DLD1 (cell line): ENCODE results near the gene COL26A1.
"Not testable (repeated sequence)": the region's sequence is repeated elsewhere in the genome, so short reads cannot be mapped to it uniquely, and the experiment has no call there.

Source experiments
- in situ Hi-C: cut with HindIII; loops from 2 replicates; pipeline ENCODE4 v1.10.0; 2017; ENCODE audit warnings: low sequenced_read_pairs

The COL26A1 gene

GRCh38 chr7:101490439-101490838 lies 127.8 kb downstream of the COL26A1 start:
- in situ Hi-C loops: not testable (repeated sequence)

DNA sequence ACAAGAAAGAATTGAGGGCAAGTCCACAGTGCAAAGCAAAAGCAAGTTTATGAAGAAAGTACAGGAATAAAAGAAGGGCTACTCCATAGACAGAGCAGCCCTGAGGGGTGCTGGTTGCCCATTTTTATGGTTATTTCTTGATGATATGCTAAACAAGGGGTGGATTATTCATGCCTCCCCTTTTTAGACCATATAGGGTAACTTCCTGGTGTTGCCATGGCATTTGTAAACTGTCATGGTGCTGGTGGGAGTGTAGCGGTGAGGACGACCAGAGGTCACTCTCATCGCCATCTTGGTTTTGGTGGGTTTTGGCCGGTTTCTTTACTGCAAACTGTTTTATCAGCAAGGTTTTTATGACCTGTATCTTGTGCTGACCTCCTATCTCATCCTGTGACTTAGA lies 128.8 kb downstream of the COL26A1 start:
- in situ Hi-C loops: not testable (repeated sequence)

GRCh38 chr7:101494602-101495329 lies 132.1 kb downstream of the COL26A1 start:
- in situ Hi-C loops: no loop called here

GRCh38 chr7:101496017-101496416 lies 133.3 kb downstream of the COL26A1 start:
- in situ Hi-C loops: no loop called here

DNA sequence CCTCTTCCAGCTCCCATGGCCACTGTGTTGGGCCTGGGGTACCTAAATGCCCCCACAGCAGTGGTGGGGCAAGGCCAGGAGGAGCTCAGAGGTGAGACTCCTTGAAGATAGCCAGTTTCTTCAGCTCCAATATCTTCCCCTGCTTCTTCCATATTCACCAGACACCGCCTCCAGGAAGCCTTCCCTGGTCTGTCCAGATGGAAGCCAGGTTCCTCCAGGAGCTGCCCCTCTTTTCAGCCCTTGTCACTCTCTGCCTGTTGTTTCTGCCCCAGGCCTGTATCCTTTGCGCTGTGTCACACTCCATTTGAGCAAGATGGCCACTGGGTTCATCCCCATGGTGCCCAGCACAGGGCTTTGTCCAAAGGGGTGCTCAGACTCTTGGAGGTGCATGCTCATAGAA lies 138.7 kb downstream of the COL26A1 start:
- in situ Hi-C loops: no loop called here

- in situ Hi-C loops: no loop called here
Measured at GRCh38 chr7:101502466-101503098, 139.9 kb downstream of the COL26A1 start.

GRCh38 chr7:101505510-101505909 lies 142.8 kb downstream of the COL26A1 start:
- in situ Hi-C loops: not testable (repeated sequence)

- in situ Hi-C loops: no loop called here
Measured at GRCh38 chr7:101506531-101506930, 143.9 kb downstream of the COL26A1 start.

DNA sequence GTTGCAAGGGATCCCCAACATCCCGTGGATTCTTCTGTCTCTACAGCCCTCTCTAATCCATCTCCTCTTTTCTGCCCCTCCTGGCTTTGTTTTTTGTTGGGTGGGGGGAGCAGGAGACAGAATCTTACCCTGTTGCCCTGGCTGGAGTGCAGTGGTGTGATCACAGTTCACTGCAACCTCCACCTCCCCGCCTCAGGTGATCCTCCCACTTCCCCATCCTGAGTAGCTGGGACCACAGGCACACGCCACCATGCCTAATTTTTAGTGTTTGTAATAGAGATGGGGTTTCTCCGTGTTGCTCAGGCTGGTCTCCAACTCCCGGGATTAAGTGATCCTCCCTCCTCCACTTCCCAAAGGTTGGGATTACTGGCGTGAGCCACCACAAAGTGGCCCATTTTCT lies 144.7 kb downstream of the COL26A1 start:
- in situ Hi-C loops: no loop called here

DNA sequence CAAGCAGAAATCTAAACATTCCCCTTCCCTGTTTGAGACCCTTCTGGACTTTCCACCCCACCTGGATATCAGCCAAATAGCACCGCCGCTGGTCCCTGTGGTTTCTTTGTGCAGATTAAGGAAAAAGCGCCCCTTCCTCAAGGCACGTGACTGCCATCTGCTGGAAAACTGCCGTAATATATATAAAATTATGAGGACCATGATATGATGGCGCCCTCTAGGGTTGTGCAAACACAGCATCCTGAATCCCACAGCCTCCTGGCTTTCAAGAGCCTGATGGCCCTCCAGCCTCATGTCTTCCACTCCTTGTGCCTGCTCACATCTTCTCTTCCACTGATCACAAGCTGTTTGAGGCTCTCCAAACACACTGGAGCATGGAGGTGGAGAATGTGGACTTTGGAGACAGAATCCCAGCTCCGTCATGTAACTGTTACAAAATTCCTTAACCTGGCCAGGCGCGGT lies 145.1 kb downstream of the COL26A1 start:
- in situ Hi-C loops: no loop called here

- in situ Hi-C loops: no loop called here
Measured at GRCh38 chr7:101510297-101510696, 147.6 kb downstream of the COL26A1 start.

GRCh38 chr7:101511965-101512364 lies 149.3 kb downstream of the COL26A1 start:
- in situ Hi-C loops: no loop called here

GRCh38 chr7:101516851-101517250 lies 154.2 kb downstream of the COL26A1 start:
- in situ Hi-C loops: no loop called here

GRCh38 chr7:101517304-101517703 lies 154.6 kb downstream of the COL26A1 start:
- in situ Hi-C loops: no loop called here

DNA sequence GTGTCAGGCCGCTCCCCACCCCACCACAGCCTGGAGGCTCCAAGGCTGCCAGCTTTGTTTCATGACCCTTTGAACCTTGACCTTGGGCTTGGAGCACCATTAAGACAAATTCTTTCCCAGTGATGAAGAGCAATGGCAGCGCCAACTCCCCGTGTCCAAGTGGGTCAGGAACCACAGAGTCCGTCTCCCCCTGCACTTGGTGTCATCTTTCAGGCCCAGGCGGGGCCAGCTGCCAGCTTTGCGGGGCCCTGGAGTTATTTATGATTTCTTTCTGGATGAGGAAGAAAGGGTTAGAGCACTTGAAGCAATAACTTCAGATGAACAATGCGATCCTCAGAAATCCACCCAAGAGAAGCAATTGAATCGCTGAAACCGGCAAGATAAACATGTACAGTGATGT lies 155.7 kb downstream of the COL26A1 start:
- in situ Hi-C loops: no loop called here

- in situ Hi-C loops: no loop called here
Measured at GRCh38 chr7:101519324-101520023, 156.8 kb downstream of the COL26A1 start.

- in situ Hi-C loops: no loop called here
Measured at GRCh38 chr7:101521430-101521925, 158.8 kb downstream of the COL26A1 start.

GRCh38 chr7:101522021-101522420 lies 159.3 kb downstream of the COL26A1 start:
- in situ Hi-C loops: no loop called here

DNA sequence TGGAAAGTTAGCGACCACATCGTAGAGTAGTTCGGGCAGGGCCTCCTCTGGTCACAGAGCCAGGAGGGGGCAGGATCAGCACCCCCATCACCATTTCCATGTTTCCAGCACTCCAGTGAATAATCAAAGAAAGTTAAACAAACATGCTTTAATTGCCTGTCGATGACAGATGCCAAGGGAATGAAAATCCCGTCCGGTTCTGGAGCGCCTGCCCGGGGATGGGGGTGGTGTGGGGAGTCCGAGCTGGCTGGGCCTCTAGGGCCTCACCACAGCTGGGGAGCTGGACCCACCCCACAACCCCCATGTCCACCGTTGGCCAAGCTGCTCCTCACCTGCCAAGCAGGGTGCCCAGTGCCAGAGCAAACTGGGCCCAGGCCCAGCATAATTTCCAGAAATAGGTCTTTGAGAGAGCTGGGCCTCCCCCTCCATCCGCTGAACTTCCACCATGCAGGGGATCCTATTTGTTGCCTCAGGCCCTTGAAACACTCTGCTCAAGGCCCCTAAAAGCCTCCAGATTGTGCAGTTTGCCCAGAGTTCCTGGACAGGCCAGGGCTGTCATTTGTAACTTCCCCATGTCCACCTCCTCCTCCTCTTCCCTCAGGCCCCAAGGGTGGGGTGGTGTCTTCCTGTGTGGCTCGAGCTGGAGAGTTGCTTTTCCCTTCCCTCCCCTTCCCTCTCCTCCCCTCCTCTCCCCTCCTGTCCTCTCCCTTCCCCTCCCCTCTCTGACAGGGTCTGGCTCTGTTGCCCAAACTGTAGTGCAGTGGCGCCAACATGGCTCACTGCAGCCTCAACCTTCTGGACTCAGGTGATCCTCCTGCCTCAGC lies 165.4 kb downstream of the COL26A1 start:
- in situ Hi-C loops: no loop called here

- in situ Hi-C loops: no loop called here
Measured at GRCh38 chr7:101529560-101529959, 166.9 kb downstream of the COL26A1 start.
